Measurements from ENCODE around the gene NLRC5.

The NLRC5 gene

GRCh38 chr16:56995136-56995805, 5.9 kb downstream of the NLRC5 start:
- Histone ChIP-seq H3K36me3 (ENCODE audit: control insufficient read depth, insufficient read depth, low read length) (no peaks in the 10 kb centered on the region), H3K79me2 (no peaks in the 10 kb centered on the region), H3K9me3 (ENCODE audit: control insufficient read depth, low read length) (no peaks in the 10 kb centered on the region), H2AFZ (no peak overlapping the region), H3K4me2 (ENCODE audit: low read length) (no peak overlapping the region), H3K4me3 (ENCODE audit: low read depth, low read length) (no peak overlapping the region), H3K27ac (no peak overlapping the region), H3K27me3 (ENCODE audit: control insufficient read depth, insufficient read depth, low read length) (no peaks in the 10 kb centered on the region), H3K4me1 (peaks cover 2% of the 10 kb centered on the region), H3K9ac (no peak overlapping the region)
- TF ChIP-seq CTCF (IDR thresholded peaks at IDR 0.05), result no peak

DNA sequence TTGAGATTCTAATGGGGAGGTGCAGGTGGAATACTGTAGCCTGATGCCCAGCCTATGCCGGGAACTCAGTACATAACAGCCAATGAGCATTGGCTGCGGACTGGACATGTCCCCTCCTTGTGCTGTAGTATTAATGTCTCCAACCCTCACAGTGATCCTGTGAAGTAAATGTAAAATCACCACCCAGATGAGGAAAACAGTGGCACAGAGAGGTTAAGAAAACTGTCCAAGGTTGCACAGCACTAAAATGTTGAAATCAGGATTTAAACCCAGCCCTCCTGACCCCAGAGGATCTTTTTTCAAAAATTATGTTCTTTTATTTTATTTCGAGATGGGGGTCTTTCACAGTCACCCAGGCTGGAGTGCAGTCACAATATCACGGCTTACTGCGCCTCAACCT, 7.9 kb downstream of the NLRC5 start:
- H3K27ac ChIP-seq, result no peak overlapping the region
- H3K79me2 ChIP-seq, result peaks cover 2% of the 10 kb centered on the region
- H3K36me3 ChIP-seq (ENCODE audit: control insufficient read depth, insufficient read depth, low read length), result no peaks in the 10 kb centered on the region
- H3K4me2 ChIP-seq (ENCODE audit: low read length), result no peak overlapping the region
- no peaks in the 10 kb centered on the region for H3K27me3 ChIP-seq (ENCODE audit: control insufficient read depth, insufficient read depth, low read length)
- TF ChIP-seq CTCF (IDR thresholded peaks at IDR 0.05), result no peak
- no peak overlapping the region for H3K4me3 ChIP-seq (ENCODE audit: low read depth, low read length)
- no peaks in the 10 kb centered on the region for H3K9me3 ChIP-seq (ENCODE audit: control insufficient read depth, low read length)
- no peak overlapping the region for H2AFZ ChIP-seq
- no peaks in the 10 kb centered on the region for H3K4me1 ChIP-seq
- no peak overlapping the region for H3K9ac ChIP-seq

DNA sequence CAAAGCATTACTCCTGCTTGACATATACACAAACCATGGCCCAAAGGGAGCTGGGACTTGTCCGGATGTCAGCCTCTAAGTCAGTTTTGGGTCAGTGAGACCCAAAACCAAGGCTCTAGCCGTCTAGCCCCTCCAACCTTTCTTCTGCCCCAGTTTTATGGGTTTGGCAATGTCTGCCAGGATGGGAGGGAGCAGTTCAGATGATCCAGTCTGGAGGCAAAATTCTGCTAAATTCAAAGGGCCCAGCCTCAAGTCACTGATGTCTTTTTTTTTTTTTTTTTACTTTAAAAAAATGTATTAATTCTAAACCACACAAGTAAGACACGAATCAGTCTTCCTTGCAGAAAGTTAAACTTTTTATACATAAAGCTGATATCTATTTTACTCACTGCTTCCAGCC, 8.6 kb downstream of the NLRC5 start:
- Histone ChIP-seq H3K4me2 (ENCODE audit: low read length) (no peak overlapping the region), H3K4me3 (ENCODE audit: low read depth, low read length) (no peak overlapping the region), H3K9ac (no peak overlapping the region), H3K9me3 (ENCODE audit: control insufficient read depth, low read length) (no peaks in the 10 kb centered on the region), H3K27me3 (ENCODE audit: control insufficient read depth, insufficient read depth, low read length) (no peaks in the 10 kb centered on the region), H2AFZ (no peak overlapping the region), H3K27ac (no peak overlapping the region), H3K36me3 (ENCODE audit: control insufficient read depth, insufficient read depth, low read length) (no peaks in the 10 kb centered on the region), H3K79me2 (peaks cover 2% of the 10 kb centered on the region), H3K4me1 (no peaks in the 10 kb centered on the region)
- TF ChIP-seq CTCF (IDR thresholded peaks at IDR 0.05), result no peak

DNA sequence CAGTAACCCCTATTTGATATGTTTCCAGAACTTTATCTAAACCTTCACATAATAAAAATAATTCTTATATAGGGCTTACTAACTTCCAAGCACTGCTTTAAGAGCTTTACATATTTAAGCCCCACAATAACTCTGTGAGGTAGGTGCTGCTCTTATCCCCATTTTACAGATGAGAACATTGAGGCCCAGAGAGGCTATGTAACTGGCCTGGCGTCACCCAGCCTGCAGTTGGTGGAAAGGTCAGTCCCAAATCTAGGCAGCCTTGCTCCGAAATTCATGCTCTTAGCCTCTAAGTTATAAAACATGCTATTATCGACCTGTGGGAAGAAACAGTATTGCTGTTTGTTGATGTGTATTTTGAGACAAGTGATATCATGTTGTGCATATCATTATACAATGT, 9.0 kb downstream of the NLRC5 start:
- no peak overlapping the region for H3K27ac ChIP-seq
- no peaks in the 10 kb centered on the region for H3K4me1 ChIP-seq
- H3K4me2 ChIP-seq (ENCODE audit: low read length), result no peak overlapping the region
- no peaks in the 10 kb centered on the region for H3K27me3 ChIP-seq (ENCODE audit: control insufficient read depth, insufficient read depth, low read length)
- no peak for TF ChIP-seq CTCF (IDR thresholded peaks at IDR 0.05)
- no peaks in the 10 kb centered on the region for H3K9me3 ChIP-seq (ENCODE audit: control insufficient read depth, low read length)
- no peak overlapping the region for H3K9ac ChIP-seq
- no peak overlapping the region for H2AFZ ChIP-seq
- no peaks in the 10 kb centered on the region for H3K36me3 ChIP-seq (ENCODE audit: control insufficient read depth, insufficient read depth, low read length)
- H3K4me3 ChIP-seq (ENCODE audit: low read depth, low read length), result no peak overlapping the region
- H3K79me2 ChIP-seq, result peaks cover 2% of the 10 kb centered on the region

DNA sequence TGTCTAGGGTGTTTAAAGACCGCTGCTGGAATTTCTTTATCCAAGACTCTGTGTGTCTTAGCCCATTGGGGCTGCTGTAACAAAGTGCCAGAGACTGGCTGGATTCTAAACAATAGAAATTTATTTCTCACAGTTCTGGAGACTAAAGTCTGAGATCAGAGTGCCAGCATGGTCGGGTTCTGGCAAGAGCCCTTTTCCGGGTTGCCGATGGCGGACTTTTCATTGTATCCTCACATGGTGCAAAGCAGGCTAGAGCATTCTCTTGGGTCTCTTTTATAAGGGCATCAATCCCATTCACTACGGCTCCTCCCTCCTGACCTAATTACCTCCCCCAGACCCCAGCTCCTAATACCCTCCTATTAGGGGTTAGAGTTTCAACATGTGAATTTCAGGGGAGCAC, 9.5 kb downstream of the NLRC5 start:
- TF ChIP-seq CTCF (IDR thresholded peaks at IDR 0.05), result no peak
- no peak overlapping the region for H3K4me3 ChIP-seq (ENCODE audit: low read depth, low read length)
- no peaks in the 10 kb centered on the region for H3K9me3 ChIP-seq (ENCODE audit: control insufficient read depth, low read length)
- H3K4me1 ChIP-seq, result no peaks in the 10 kb centered on the region
- H3K9ac ChIP-seq, result no peak overlapping the region
- H3K36me3 ChIP-seq (ENCODE audit: control insufficient read depth, insufficient read depth, low read length), result no peaks in the 10 kb centered on the region
- no peak overlapping the region for H3K4me2 ChIP-seq (ENCODE audit: low read length)
- no peak overlapping the region for H2AFZ ChIP-seq
- H3K79me2 ChIP-seq, result peaks cover 2% of the 10 kb centered on the region
- no peak overlapping the region for H3K27ac ChIP-seq
- no peaks in the 10 kb centered on the region for H3K27me3 ChIP-seq (ENCODE audit: control insufficient read depth, insufficient read depth, low read length)
